HG02642 (cell line): ENCODE data around the gene RAD1.

Experiments
- ATAC-seq: cut with Tn5 transposase; IDR thresholded peaks from one replicate; pipeline ENCODE4 v1.9.1; 2021; ENCODE audit warnings: mild to moderate bottlenecking; ENCODE audit not compliant: unreplicated experiment, poor library complexity

RAD1 gene

DNA sequence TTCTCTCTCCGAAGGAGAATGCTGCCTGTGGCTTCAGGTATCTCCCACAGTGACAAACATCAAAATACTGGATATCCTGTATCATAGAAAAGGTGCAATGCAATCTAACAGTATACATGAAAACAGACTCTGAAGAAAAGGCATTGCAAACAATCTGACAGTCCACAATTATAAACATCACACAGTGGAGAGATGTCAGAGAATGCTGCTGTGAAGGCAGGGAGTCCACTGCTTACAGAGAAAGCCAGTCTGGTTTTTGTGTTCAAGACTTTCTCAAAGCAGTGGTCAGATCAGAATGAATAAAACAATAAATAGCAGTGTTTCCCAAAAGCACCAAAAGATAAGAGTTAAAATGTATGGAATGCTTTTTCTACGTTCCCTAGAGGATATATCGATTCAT is 47.6 kb downstream of the RAD1 start:
- ATAC-seq, result no peak

DNA sequence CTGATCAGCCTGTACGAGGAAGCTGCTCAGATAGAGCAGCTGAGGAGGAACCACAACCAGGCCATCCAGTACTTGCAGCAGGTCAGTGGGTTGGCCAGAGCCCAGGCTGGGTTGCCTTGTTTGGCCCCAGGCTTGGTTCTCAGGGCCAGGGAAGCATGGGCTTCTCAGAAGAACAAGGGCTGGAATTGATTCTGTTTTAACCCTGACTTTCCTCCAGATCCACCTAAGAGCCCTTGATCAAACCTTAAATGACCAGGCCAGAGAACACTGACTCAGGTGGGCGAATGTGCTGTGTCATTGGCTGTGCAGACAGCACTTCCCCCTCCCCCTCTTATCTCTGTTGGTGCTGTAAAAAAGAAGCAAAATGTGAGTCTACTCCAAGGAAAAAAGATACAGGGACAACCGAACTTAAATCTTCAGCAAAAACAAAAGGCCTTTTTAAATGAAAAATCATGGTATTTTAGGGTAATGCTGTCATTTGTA is 48.3 kb downstream of the RAD1 start:
- ATAC-seq, result no peak

DNA sequence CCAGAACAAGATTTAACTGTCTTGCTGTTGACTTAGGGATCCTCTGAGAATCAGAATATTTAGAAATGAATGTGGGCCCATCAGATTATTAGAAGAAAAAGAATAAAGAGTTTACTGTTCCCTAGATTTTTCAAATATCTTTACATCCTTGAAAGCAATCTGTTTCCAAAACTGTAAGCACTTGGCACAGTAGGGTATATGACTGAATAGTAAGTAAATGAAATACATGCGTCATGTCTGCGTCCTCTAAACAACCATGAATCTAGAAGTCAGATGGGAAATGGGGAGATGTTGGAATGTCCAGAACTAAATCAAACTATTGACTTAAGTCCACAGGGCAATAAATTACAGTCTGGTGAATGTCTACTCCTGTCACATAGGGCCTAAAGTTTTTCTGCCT is 50.2 kb downstream of the RAD1 start:
- no peak for ATAC-seq

DNA sequence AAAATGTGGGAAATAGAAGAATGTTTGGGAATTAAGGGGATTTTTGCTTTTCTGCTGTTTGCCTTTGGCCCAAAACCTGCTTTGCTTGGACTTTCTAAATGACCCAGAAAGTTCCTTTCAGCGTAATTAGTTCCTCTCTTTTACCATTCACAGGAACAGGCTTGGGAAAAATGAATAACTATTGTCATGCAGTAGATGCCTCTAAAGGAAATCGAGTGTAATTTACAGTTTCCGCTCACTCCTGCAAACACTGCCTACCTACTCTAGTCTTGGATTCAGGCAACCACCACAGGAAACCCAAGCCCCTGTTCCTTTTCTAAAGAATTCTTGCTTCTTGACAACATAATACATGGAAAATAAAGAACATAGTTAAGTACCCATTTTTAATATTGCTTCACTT is 51.4 kb downstream of the RAD1 start:
- ATAC-seq, result no peak

DNA sequence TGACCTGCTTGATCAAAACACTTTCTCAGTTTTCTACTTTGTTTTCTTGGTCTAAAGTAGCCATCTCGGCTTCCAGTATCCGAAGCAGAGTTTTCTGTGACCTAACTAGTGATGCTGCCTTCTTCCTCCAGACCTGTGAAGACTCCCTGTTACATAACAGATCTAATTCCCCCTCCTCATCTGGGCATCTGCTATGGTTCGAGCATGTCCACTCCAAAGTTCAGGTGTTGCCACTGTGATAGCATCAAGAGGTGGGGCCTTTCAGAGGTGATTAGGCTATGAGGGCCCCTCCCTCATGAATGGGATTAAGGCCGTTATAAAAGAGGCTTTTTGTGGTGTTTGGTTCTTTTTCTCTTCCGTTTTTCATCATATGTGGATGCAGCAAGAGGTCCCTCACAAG is 56.1 kb downstream of the RAD1 start:
- no peak for ATAC-seq

DNA sequence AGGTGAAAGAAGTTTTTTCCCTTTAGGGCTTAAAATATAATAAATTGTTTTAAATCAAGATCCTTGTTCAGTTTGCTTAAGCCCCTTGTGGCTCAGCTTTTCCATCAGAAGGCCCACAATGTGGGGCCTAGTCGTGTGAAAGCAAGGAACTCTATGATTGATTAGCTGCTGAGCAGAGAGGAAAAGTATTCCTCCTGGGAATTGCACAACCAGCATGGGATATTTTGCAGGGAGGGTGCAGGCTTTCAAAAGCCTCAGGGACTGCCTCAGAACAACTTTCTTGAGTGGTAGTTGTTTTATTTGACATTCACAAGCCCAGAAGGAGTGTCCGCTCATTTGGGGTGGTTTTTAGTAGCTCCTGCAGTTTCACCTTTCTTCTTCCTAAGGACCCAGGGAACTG is 56.5 kb downstream of the RAD1 start:
- ATAC-seq, result no peak

DNA sequence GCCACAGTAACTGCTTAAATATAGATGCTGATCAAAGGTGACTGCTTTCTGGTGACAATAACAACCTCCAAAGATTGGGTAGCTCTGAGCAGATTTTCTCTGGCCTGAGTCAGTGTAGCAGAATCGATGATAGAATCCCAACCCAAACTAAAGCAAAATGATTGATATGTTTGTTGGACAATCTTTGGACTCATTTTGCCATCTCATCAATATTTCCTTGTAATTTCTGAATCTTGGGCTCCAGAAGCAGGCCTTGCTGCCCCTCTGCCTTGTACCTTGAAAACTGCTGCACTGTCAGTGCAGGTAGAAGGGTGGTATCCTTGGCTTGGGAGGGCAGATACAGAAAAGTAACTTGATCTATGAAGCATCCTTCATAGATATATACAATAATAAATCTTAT is 57.4 kb downstream of the RAD1 start:
- no peak for ATAC-seq

DNA sequence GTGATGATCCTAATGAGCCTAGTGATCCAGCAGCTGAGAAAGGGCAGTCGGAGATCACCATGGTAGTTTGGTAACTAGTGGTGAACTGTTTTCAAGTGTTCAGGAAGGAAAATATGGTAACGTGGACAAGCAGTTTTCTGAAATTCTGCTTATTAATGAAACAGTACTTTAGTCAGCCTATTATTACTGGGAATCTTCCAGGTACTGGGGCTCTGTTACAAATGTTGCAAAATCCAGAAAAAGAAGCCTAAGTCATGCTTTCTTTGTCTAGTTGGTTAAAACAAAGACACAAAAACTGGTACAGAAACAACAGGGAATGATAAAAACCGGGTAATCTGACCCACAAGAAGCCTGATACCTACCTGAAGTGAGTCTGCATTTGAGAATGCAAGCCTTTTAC is 58.1 kb downstream of the RAD1 start:
- ATAC-seq, result no peak
